ENCODE data around the gene PDE4D.

DNA sequence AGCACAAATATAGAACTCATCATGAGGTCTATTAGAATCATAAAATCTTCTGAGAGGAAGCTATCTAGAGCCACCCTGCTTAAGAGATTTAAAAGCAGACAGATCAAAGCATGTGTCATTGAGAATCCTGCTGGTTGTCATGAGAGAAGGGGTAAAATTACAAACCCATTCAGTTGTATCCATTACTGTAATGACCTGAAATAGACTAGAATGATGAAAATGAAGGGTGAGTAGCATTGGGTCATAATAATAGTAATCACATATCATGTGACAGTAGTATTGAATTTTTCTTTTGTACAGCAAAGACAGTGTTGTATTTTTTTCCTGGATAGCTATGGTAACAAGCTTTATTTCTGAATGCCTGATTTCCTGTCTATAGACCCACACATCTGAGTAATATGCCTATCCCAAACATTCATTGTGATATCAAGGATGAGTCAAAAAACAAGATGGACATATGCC lies 149.0 kb downstream of the PDE4D start:
- TF ChIP-seq, protein P1, sequence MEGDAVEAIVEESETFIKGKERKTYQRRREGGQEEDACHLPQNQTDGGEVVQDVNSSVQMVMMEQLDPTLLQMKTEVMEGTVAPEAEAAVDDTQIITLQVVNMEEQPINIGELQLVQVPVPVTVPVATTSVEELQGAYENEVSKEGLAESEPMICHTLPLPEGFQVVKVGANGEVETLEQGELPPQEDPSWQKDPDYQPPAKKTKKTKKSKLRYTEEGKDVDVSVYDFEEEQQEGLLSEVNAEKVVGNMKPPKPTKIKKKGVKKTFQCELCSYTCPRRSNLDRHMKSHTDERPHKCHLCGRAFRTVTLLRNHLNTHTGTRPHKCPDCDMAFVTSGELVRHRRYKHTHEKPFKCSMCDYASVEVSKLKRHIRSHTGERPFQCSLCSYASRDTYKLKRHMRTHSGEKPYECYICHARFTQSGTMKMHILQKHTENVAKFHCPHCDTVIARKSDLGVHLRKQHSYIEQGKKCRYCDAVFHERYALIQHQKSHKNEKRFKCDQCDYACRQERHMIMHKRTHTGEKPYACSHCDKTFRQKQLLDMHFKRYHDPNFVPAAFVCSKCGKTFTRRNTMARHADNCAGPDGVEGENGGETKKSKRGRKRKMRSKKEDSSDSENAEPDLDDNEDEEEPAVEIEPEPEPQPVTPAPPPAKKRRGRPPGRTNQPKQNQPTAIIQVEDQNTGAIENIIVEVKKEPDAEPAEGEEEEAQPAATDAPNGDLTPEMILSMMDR (IDR thresholded peaks at IDR 0.05; ENCODE audit: insufficient read depth, low read length) = no peak
- no peak for TF ChIP-seq POLR2AphosphoS5 (IDR thresholded peaks at IDR 0.05; ENCODE audit: low read depth)
- TF ChIP-seq, protein P2, sequence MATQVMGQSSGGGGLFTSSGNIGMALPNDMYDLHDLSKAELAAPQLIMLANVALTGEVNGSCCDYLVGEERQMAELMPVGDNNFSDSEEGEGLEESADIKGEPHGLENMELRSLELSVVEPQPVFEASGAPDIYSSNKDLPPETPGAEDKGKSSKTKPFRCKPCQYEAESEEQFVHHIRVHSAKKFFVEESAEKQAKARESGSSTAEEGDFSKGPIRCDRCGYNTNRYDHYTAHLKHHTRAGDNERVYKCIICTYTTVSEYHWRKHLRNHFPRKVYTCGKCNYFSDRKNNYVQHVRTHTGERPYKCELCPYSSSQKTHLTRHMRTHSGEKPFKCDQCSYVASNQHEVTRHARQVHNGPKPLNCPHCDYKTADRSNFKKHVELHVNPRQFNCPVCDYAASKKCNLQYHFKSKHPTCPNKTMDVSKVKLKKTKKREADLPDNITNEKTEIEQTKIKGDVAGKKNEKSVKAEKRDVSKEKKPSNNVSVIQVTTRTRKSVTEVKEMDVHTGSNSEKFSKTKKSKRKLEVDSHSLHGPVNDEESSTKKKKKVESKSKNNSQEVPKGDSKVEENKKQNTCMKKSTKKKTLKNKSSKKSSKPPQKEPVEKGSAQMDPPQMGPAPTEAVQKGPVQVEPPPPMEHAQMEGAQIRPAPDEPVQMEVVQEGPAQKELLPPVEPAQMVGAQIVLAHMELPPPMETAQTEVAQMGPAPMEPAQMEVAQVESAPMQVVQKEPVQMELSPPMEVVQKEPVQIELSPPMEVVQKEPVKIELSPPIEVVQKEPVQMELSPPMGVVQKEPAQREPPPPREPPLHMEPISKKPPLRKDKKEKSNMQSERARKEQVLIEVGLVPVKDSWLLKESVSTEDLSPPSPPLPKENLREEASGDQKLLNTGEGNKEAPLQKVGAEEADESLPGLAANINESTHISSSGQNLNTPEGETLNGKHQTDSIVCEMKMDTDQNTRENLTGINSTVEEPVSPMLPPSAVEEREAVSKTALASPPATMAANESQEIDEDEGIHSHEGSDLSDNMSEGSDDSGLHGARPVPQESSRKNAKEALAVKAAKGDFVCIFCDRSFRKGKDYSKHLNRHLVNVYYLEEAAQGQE (IDR thresholded peaks at IDR 0.05; ENCODE audit: insufficient replicate concordance, low read depth) = no peak
